Fibroblast of gingiva (primary cell): ENCODE results near the gene TMEM238.
A peak's percentile ranks its signal among the peaks of the same experiment; 100 is the strongest.

Source experiments
- DNase-seq: peaks from one replicate; pipeline ENCODE4 v3.0.0-alpha.2; 2011; ENCODE audit warnings: low read depth

The TMEM238 gene

DNA sequence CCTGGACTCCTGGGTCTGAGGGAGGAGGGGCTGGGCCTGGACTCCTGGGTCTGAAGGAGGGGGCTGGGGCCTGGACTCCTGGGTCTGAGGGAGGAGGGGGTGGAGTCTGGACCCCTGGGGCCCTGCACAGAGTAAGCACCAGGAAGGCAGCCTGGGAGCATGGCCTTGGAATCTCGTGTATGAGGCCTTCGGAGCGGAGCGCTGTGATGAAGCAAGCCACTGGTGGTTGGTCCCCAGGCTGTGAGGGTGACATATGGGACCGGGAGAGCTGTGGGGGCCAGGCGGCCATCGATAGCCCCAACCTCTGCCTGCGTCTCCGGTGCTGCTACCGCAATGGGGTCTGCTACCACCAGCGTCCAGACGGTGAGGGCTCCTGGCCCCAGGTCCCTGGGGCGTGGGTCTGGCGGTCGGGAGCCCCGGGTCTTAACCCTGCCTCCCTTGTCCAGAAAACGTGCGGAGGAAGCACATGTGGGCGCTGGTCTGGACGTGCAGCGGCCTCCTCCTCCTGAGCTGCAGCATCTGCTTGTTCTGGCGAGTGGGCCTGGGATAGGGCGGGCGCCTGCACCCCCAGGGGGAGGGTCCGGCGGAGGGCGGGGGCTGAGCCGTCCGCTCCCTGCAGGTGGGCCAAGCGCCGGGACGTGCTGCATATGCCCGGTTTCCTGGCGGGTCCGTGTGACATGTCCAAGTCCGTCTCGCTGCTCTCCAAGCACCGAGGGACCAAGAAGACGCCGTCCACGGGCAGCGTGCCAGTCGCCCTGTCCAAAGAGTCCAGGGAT is 6.5 kb downstream of the TMEM238 start:
- no peak for DNase-seq

DNA sequence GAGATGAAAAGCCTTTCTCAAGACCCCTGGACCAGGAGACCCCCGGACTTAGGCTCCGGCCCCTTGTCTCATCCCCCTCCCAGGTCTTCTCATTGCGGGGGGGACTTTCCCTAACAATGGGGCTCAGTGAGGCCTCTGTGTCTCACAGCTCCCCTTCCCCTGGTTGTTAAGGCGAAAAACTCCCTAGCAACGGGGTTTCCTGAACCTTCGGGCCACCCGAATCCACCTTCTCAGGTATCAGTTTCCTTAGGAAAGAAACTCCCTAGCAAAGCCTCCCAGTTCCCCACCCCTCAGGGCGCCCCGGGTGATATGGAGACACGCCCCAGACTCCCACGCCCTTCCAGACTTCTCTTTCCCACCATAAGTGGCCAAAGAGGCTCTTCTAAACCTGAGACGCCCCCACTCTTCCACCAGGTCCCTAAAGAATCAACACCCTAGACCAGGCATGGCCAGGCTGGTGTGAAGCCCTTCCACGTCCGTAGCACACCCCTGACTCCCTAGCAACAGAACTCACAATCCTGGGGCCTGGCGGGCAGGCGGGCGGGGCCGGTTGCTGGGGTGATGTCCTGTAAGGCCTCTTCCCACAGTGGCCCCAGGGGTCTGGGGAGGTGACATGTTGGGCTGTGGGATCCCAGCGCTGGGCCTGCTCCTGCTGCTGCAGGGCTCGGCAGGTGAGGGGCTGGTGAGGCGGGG is 7.7 kb downstream of the TMEM238 start, which contains the start of gene TMEM190:
TSS of gene TMEM190 (plus strand) at position 586 of the 693 bp plus-strand sequence. CDS start at position 614, 28 bp downstream.
- no peak for DNase-seq

DNA sequence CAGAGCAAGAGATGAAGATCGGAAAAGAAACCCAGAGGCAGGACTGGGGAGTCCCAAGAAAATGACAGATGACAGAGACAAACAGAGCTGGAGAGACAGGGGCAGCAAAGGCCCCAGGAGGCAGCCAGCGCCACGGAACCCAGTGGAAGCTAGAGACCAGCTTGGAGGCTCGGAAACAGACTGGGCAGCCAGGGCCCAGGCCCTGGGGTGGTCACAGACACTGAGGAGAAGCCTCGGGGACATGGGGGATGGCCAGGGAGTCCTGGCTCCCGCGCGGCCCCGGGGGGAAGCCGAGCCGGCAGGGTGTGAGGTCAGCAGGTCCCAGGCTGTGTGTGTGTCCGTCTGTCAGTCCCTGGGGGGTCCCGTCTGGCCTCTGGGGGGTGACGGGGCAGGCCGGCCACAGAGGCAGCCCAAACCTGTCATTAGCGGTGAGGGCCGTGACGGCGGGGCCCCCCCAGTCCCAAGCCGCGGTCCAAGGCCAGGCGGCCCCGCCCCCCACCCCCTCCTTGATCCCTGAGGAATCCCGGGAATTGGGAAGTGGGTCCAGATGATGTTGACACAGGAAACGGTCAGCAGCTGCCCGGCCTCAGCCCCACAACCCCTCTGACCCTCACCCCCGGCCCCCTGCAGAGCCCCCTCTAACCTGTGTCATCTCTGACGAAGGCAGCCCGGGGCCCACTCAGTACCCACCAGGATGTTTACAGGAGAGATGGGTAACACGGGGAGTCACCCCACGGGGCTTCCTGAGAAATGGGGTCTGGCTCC is 9.9 kb downstream of the TMEM238 start:
- no peak for DNase-seq

- no peak for DNase-seq
Observed at GRCh38 chr19:55373306-55373992, 10.6 kb downstream of the TMEM238 start.

GRCh38 chr19:55372316-55373081 is 11.6 kb downstream of the TMEM238 start:
- no peak for DNase-seq

GRCh38 chr19:55370305-55370988 is 13.6 kb downstream of the TMEM238 start, which contains the start of gene IL11:
Gene IL11 (minus strand): TSS chr19:55370463. CDS start chr19:55370310, 153 bp downstream.
- no peak for DNase-seq

DNA sequence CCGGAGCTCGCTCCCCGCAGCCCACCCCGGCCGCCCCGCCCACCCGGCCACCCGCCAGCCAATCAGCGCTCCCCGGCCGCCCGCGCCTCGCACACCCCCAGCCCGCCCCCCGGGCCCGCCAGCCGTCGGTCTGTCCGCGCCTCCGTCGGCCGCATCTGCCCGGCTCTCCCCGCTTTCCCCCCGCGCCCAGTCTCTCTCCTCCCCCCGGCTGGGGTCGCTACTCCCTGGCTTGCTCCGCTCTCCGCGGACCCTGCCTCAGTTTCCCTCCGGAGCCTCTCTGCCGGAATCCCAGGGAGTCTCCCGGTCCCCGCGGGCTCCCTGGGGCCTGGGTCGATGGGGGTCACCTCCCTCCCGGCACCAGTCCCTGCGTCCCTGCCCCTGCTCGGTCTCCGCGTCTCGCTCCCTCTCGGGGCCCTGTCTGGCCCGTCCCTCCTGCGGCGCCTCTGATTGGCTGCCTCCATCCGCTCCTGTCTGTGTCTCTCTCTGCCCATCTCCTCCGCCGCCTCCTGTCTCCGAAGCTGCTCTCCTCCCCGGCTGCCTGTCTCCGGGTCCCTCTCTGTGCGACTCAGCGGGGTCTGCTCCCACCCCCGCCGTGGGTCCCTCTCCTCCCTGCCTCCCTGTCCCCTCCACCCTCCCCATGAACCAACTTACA is 14.3 kb downstream of the TMEM238 start:
- DNase-seq: peak; percentile 27

DNA sequence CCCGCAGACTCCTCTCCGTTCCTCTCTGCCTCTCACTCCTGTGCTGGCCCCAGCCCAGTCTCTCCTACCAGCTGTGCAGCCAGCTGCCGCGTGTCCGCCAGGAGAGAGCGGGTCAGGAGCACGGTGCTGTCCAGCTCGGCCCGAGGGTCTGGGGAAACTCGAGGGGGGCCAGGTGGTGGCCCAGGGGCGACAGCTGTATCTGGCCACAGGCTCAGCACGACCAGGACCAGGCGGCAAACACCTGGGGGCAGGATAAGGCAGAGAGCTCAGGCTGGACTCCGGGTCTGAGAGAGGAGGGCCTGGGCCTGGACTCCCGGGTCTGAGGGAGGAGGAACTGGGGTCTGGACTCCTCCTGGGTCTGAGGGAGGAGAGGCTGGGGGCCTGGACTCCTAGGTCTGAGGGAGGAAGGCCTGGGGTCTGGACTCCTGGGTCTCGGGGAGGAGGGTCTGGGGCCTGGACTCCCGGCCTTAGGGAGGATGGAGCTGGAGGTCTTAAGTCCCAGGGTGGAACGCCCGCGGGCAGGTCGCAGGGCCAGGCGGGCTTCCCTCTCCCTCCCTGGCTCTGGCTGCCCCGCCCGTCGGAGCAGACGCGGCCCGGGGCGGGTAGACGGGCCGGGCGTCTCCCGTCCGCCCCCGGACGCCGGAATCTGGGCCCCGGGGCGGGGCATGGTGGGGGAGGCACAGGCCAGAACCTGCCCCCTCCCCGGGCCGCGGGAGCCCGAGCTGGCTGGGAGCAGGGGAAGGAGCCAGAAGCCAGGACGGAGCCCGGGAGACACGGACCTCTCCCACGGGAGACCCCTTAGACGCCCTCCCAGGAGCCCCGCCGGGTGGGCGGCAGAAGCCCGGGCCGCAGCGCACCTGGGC is 15.2 kb downstream of the TMEM238 start:
- no peak for DNase-seq

DNA sequence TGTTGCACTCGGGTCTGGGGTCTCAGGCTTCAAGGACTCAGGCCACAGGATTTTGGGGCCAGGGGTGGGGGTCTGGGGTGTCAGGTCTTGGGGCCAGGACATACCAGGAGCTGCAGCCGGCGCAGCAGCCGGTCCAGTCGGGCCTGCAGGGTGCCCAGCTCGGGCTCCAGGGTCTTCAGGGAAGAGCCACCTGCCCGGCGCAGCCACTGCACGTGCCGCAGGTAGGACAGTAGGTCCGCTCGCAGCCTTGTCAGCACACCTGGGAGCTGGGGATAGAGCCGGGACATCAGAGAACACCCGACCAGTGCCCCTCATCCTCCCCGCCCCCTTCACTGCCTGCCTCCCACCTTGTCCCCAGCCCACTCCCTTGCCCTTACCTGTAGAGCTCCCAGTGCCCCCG is 16.0 kb downstream of the TMEM238 start:
- DNase-seq: no peak

- DNase-seq: no peak
Observed at GRCh38 chr19:55366790-55367189, 17.3 kb downstream of the TMEM238 start.

- DNase-seq: no peak
Observed at GRCh38 chr19:55365964-55366363, 18.1 kb downstream of the TMEM238 start.

DNA sequence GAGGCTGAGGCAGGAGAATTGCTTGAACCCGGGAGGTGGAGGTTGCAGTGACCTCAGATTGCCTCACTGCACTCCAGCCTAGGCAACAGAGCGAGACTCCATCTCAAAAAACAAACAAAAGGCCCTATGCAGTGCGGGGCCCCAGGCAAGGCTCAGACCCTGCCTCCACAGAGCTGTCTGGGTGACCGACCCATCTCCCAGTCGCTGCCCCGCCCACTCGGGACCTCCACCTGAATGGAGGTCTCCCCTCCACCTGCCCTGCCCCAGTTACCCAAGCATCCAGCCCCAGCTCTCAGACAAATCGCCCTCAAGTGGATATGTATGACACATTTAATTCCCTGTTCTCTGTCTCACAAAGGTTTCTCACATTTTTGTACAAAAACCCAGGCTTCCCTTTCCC is 18.8 kb downstream of the TMEM238 start:
- no peak for DNase-seq

- no peak for DNase-seq
Observed at GRCh38 chr19:55362990-55363716, 20.9 kb downstream of the TMEM238 start, which contains the start of gene GARIN5B. Gene GARIN5B (minus strand): TSS chr19:55363260. CDS start chr19:55363066, 194 bp downstream.

DNA sequence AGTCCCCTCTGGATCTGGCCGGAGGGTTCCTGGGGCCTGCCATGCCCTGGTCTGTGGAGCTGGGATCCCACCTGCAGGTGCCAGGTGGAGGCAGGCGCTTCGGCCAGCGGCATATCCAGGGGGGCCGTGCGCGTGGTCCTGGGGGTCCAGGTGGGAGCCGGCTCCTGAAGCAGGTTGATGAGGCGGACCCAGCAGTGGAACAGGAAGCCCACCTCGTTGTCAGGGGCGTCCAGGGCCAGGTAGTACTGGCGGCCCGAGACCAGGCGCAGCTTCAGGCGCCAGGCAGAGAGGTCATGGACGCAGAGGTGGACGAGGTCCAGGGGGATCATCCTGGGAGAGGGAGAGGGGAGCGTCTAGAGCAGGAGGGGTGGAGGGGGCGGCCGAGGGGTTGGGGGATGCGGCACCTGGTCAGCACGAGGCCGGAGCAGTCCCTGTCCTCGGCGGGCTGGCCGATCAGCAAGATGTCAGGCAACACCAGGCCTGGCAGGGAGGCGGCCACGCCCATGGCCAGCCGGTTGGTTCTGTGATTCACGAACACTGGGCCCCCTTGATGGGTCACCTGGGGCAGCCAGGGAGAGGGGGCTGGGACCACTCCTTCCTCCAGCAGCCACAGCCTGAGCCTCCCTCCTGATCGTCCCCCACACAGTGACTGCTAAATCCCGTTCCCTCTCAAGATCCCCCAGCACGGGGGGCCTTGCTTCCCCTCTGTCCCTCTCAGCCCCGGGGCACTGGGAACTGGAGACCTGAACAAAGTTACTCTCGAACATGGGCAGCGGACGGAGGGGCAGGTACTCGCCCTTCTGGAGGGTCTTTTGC is 21.7 kb downstream of the TMEM238 start:
- DNase-seq: no peak

- DNase-seq: no peak
Observed at GRCh38 chr19:55360902-55361301, 23.2 kb downstream of the TMEM238 start.

DNA sequence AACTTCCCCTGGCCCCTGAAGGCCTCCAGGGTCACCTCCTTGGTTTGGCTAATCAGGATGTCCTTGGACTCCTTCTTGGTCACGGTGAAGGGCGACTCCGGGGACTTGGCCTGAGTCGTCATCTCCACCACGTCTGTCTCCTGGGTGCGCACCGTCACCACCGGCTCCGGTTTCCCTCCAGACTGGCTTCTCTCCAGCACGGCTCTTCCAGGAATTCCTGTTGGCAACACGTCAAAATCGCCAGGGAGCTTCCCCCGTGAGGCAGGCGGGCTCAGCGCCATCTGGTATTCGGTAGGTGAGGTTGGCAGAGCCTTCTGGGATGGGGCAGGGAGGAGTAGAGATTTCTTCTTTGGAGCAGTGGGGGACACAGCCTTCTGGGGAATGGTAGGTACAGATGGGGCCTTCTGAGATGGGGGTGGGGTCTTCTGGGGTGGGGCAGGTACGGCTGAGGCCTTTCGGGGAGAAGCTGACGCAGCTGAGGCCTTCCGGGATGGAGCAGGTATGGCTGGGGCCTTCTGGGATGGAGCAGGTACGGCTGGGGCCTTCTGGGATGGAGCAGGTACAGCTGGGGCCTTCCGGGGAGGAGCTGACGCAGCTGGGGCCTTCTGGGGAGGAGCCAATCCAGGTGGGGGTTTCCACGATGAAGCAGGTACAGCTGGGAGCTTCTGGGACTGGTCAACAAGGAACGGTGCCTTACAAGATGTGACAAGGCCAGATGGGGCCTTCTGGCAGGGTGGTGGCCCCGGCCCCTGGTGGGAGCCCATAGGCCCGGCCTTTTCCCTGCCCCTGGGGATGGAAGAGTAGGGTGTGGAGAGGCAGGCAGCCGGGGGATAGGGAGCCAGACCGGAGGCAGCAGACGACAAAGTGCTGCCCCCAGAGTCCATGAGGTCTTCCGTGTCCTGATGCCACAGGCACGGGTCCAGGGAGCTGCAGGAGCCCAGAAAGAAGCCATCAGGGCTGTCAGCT is 24.9 kb downstream of the TMEM238 start:
- no peak for DNase-seq
